Measurements from ENCODE around the gene PTPRD. TPM values are rescaled to one million over a fixed set of nuclear protein-coding genes. Genes with fewer than 3 reads are reported as not detected.

PTPRD gene
- total RNA-seq, 1 donor from 2014 or later: 197 TPM

- no peak for DNase-seq (ENCODE audit: extremely low spot score, unreplicated experiment)
- TF ChIP-seq, protein P1, sequence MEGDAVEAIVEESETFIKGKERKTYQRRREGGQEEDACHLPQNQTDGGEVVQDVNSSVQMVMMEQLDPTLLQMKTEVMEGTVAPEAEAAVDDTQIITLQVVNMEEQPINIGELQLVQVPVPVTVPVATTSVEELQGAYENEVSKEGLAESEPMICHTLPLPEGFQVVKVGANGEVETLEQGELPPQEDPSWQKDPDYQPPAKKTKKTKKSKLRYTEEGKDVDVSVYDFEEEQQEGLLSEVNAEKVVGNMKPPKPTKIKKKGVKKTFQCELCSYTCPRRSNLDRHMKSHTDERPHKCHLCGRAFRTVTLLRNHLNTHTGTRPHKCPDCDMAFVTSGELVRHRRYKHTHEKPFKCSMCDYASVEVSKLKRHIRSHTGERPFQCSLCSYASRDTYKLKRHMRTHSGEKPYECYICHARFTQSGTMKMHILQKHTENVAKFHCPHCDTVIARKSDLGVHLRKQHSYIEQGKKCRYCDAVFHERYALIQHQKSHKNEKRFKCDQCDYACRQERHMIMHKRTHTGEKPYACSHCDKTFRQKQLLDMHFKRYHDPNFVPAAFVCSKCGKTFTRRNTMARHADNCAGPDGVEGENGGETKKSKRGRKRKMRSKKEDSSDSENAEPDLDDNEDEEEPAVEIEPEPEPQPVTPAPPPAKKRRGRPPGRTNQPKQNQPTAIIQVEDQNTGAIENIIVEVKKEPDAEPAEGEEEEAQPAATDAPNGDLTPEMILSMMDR (conservative IDR thresholded peaks at IDR 0.05): no peak
- Mint-ChIP-seq H3K27me3 (no peaks in the 10 kb centered on the region), H3K27ac (no peak overlapping the region), H3K9me3 (no peaks in the 10 kb centered on the region), H3K4me1 (ENCODE audit: unreplicated experiment) (peaks cover 30% of the 10 kb centered on the region), H3K4me3 (no peak overlapping the region), H3K36me3 (peaks cover 21% of the 10 kb centered on the region)
These were observed 1799.9 kb downstream of the PTPRD start for GRCh38 chr9:8812888-8813287.

DNA sequence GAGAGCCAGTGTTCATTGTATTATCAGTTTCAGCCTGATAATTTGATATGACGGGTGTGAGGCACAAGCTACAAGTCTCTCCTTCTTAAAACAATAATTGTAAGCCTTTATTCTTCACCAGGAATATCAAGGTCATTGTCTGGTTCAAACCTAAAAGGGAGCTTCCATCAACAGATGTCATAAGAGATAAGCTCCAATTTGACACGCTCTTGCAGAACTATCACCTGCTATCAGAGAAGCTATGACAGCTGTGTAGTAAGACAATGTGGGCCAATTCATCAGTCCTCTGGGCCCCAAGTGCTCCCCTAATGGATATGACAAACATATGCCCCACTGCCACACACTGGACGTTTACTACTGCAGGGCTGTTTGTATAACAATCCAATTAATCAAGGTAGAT, 1803.1 kb downstream of the PTPRD start:
- no peak for DNase-seq (ENCODE audit: extremely low spot score, unreplicated experiment)
- Mint-ChIP-seq H3K4me3 (no peak overlapping the region), H3K27me3 (no peaks in the 10 kb centered on the region), H3K27ac (no peak overlapping the region), H3K4me1 (ENCODE audit: unreplicated experiment) (peaks cover 13% of the 10 kb centered on the region), H3K9me3 (no peaks in the 10 kb centered on the region), H3K36me3 (peaks cover 21% of the 10 kb centered on the region)
- TF ChIP-seq, protein P1 (conservative IDR thresholded peaks at IDR 0.05): no peak

DNA sequence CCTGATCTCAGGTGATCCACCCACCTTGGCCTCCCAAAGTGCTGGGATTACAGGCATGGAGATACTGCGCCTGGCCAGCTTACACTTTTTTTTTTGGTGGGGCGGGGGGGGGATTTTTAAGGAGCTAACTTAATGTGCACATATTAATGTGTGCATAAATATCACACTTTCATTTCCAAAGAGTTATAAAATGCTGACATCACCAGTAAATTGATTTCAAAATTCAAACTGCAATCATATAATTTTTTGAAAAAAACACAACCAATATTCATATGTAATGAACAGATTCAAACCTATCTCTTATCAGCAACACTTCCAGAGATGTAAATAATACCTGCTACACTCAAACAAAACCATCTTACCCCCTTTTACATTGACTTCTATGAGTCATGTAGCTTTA, 1806.7 kb downstream of the PTPRD start:
- Mint-ChIP-seq H3K4me1 (ENCODE audit: unreplicated experiment) (peaks cover 8% of the 10 kb centered on the region), H3K4me3 (no peak overlapping the region), H3K27ac (no peak overlapping the region), H3K27me3 (no peaks in the 10 kb centered on the region), H3K9me3 (no peaks in the 10 kb centered on the region), H3K36me3 (peaks cover 3% of the 10 kb centered on the region)
- TF ChIP-seq, protein P1 (conservative IDR thresholded peaks at IDR 0.05): no peak
- DNase-seq (ENCODE audit: extremely low spot score, unreplicated experiment): no peak

GRCh38 chr9:8804613-8805012, 1808.2 kb downstream of the PTPRD start:
- DNase-seq (ENCODE audit: extremely low spot score, unreplicated experiment): no peak
- TF ChIP-seq, protein P1 (conservative IDR thresholded peaks at IDR 0.05): no peak
- Mint-ChIP-seq H3K9me3 (no peaks in the 10 kb centered on the region), H3K4me1 (ENCODE audit: unreplicated experiment) (peaks cover 13% of the 10 kb centered on the region), H3K4me3 (no peak overlapping the region), H3K36me3 (no peaks in the 10 kb centered on the region), H3K27ac (no peak overlapping the region), H3K27me3 (no peaks in the 10 kb centered on the region)

DNA sequence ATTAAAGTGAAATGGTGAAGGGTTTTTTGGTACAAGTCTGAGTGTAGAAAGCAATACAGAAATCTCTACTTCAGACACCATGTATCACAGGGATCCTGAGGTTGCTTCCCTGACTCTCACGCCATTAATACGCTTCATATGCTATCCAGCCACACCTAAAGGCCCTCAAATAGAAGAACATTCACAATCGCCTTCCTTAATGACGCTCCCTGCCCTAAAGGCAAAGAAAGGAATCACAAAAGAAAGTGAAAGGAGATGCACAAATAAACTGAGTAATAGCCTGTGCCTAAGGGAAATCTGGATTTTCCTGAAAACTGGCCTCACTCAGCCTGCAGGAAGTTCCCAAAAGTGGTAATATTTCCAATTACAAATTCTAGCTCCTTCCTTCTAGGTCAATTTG, 1810.6 kb downstream of the PTPRD start:
- no peaks in the 10 kb centered on the region for H3K36me3 Mint-ChIP-seq
- no peak overlapping the region for H3K27ac Mint-ChIP-seq
- no peaks in the 10 kb centered on the region for H3K27me3 Mint-ChIP-seq
- DNase-seq (ENCODE audit: extremely low spot score, unreplicated experiment): no peak
- no peak overlapping the region for H3K4me3 Mint-ChIP-seq
- no peaks in the 10 kb centered on the region for H3K9me3 Mint-ChIP-seq
- peaks cover 19% of the 10 kb centered on the region for H3K4me1 Mint-ChIP-seq (ENCODE audit: unreplicated experiment)
- TF ChIP-seq, protein P1 (conservative IDR thresholded peaks at IDR 0.05): no peak

- no peaks in the 10 kb centered on the region for H3K9me3 Mint-ChIP-seq
- no peak overlapping the region for H3K27ac Mint-ChIP-seq
- no peaks in the 10 kb centered on the region for H3K27me3 Mint-ChIP-seq
- no peaks in the 10 kb centered on the region for H3K36me3 Mint-ChIP-seq
- DNase-seq (ENCODE audit: extremely low spot score, unreplicated experiment): no peak
- TF ChIP-seq, protein P1 (conservative IDR thresholded peaks at IDR 0.05): no peak
- peaks cover 19% of the 10 kb centered on the region for H3K4me1 Mint-ChIP-seq (ENCODE audit: unreplicated experiment)
- no peak overlapping the region for H3K4me3 Mint-ChIP-seq
These were observed 1812.6 kb downstream of the PTPRD start for GRCh38 chr9:8800196-8800595.
